Esophagus muscularis mucosa (tissue), 4 donors: ENCODE results near the gene TMEM131.

ENCODE experiments used
- EP300 ChIP-seq: sonication (generic); formaldehyde crosslinking; IDR thresholded peaks from one replicate; pipeline ENCODE4 v1.6.1; 2017; ENCODE audit warnings: antibody characterized with exemption
- POLR2A ChIP-seq: fragments of 450-650 bp; IDR thresholded peaks from one replicate; pipeline ENCODE4 v1.6.1; 2017; ENCODE audit warnings: antibody characterized with exemption, moderate library complexity, mild to moderate bottlenecking, low read depth
- POLR2AphosphoS5 ChIP-seq, 2 donors: sonication (generic); formaldehyde crosslinking; IDR thresholded peaks; one replicate each; pipeline ENCODE4 v1.6.1; 2017; ENCODE audit warnings: antibody characterized with exemption in 2 of 2
- TF ChIP-seq, protein P1 (sequence below), 3 experiments: fragments of 200-600 bp in 2 of 3; fragments of 450-650 bp in 1 of 3; sonication (generic) in 2 of 3; IDR thresholded peaks; one replicate each; pipeline ENCODE4 v1.5.1; 2017 to 2019; ENCODE audit warnings: antibody characterized with exemption in 3 of 3, mild to moderate bottlenecking in 2 of 3, moderate library complexity in 1 of 3

DNA sequence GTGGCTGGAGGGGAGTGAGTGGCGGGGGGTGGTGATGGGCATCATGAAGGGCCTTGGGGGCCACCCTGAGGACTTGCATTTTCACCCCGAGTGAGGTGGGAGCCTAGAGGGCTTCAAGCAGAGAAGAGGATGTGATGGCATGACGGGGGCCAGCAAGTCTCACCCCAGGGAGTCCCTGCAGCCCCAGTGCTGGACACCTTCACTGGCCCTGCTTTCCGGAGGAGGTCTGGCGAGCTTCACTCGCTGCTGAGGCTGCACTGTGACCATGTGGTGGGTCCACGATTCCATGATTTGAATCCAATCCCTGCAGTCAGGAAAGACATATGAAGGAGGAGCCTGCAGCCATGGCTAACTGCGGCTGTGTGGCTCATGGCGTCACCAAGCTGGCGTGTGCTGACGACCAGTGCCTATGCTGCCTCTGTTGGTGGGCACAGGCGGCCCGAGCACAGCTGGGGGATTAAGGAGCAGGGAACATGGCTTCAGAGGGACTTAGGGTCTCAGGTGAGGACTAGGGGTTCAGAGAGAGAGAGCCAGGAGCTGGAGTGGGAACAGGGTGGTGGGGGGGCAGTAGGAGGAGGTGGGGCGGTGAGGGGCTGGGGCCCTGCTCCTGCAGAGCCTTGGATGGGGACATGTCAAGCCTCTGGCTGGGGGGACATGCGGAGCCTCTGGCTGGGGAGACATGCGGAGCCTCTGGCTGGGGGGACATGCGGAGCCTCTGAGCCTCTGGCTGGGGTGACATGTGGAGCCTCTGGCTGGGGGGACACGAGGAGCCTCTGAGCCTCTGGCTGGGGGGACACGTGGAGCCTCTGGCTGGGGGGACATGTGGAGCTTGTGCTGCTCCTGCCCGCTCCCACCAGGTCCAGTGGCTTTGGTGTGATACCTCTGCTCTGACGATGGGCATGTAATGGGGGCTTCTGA is 278.8 kb downstream of the TMEM131 start:
- TF ChIP-seq, protein P1, sequence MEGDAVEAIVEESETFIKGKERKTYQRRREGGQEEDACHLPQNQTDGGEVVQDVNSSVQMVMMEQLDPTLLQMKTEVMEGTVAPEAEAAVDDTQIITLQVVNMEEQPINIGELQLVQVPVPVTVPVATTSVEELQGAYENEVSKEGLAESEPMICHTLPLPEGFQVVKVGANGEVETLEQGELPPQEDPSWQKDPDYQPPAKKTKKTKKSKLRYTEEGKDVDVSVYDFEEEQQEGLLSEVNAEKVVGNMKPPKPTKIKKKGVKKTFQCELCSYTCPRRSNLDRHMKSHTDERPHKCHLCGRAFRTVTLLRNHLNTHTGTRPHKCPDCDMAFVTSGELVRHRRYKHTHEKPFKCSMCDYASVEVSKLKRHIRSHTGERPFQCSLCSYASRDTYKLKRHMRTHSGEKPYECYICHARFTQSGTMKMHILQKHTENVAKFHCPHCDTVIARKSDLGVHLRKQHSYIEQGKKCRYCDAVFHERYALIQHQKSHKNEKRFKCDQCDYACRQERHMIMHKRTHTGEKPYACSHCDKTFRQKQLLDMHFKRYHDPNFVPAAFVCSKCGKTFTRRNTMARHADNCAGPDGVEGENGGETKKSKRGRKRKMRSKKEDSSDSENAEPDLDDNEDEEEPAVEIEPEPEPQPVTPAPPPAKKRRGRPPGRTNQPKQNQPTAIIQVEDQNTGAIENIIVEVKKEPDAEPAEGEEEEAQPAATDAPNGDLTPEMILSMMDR (IDR thresholded peaks at IDR 0.05) = no peak
- TF ChIP-seq POLR2A = no peak
- no peak for TF ChIP-seq POLR2AphosphoS5 (IDR thresholded peaks at IDR 0.05)
- no peak for TF ChIP-seq EP300
